Erythroblast (primary cell): ENCODE results near the gene SPAG9.

Source experiments
- GATA1 ChIP-seq: IDR thresholded peaks from 2 replicates; pipeline ENCODE4 v1.6.1; 2011; ENCODE audit warnings: low read depth, mild to moderate bottlenecking, control low read depth, low read length, moderate library complexity
- POLR2A ChIP-seq: IDR thresholded peaks from 2 replicates; pipeline ENCODE4 v1.6.1; 2011; ENCODE audit warnings: mild to moderate bottlenecking, low read length

DNA sequence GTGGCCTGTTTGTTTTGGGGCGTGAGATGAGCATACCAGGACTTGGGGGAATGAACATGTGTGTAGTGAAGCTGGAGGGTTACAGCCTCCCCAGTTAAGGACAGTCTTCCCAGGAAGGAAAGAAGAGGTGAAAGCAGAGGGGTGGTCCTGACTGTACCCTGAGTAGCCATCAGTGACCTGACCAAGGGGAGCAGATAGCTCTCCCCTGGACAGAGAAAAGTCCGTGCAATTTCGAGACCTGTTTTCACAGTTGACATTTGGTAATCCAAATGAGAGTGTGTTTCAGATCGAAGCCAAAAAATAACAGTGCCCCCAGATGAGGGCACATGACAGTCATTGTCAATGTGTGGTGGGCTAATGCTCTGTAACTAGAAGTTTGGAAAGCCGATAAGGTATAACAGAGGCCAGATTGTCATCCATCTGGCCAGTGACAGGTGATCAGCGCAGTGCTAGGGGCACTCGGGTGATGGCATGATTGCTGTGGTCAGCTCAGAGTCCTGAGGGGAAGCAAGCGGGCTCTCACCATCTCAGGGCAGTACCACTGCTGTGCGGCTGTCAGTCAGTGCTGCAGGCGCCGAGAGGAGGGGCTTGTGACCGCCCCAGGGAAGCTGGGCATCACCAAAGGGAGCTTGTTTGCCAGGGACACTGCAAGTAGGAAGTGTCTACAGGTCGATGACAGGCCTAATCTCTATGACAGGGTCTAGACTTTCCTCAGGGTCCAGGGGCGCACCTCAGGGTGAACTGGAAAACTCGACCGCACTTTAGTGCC lies 44.4 kb upstream of the SPAG9 start:
- TF ChIP-seq POLR2A = no peak
- TF ChIP-seq GATA1 = no peak
